ENCODE data around the gene PLD1.

PLD1 gene

GRCh38 chr3:171836855-171837254 is 26.6 kb upstream of the PLD1 start:
- DNase-seq (ENCODE audit: low spot score): no peak

GRCh38 chr3:171835613-171836012 is 25.3 kb upstream of the PLD1 start:
- no peak for DNase-seq (ENCODE audit: low spot score)

GRCh38 chr3:171835116-171835515 is 24.8 kb upstream of the PLD1 start:
- DNase-seq (ENCODE audit: low spot score): no peak

- no peak for DNase-seq (ENCODE audit: low spot score)
Observed at GRCh38 chr3:171834461-171834801, 24.1 kb upstream of the PLD1 start.

GRCh38 chr3:171833789-171834460 is 23.6 kb upstream of the PLD1 start:
- peak; percentile 65 for DNase-seq (ENCODE audit: low spot score)

- no peak for DNase-seq (ENCODE audit: low spot score)
Observed at GRCh38 chr3:171832989-171833388, 22.7 kb upstream of the PLD1 start.

GRCh38 chr3:171831936-171832335 is 21.7 kb upstream of the PLD1 start:
- DNase-seq (ENCODE audit: low spot score): no peak

- no peak for DNase-seq (ENCODE audit: low spot score)
Observed at GRCh38 chr3:171830518-171830875, 20.2 kb upstream of the PLD1 start.

- DNase-seq (ENCODE audit: low spot score): peak; percentile 62
Observed at GRCh38 chr3:171829841-171830517, 19.7 kb upstream of the PLD1 start.

- no peak for DNase-seq (ENCODE audit: low spot score)
Observed at GRCh38 chr3:171828902-171829770, 18.9 kb upstream of the PLD1 start.

- DNase-seq (ENCODE audit: low spot score): no peak
Observed at GRCh38 chr3:171827836-171828458, 17.7 kb upstream of the PLD1 start.

- no peak for DNase-seq (ENCODE audit: low spot score)
Observed at GRCh38 chr3:171827385-171827784, 17.1 kb upstream of the PLD1 start.

- no peak for DNase-seq (ENCODE audit: low spot score)
Observed at GRCh38 chr3:171825222-171825828, 15.0 kb upstream of the PLD1 start.

- no peak for DNase-seq (ENCODE audit: low spot score)
Observed at GRCh38 chr3:171824824-171825221, 14.5 kb upstream of the PLD1 start.

- DNase-seq (ENCODE audit: low spot score): no peak
Observed at GRCh38 chr3:171824116-171824515, 13.8 kb upstream of the PLD1 start.

- DNase-seq (ENCODE audit: low spot score): no peak
Observed at GRCh38 chr3:171822431-171823106, 12.3 kb upstream of the PLD1 start.

- no peak for DNase-seq (ENCODE audit: low spot score)
Observed at GRCh38 chr3:171821778-171822358, 11.6 kb upstream of the PLD1 start.

GRCh38 chr3:171821044-171821443 is 10.8 kb upstream of the PLD1 start:
- DNase-seq (ENCODE audit: low spot score): no peak

GRCh38 chr3:171817074-171817800 is 7.0 kb upstream of the PLD1 start:
- DNase-seq (ENCODE audit: low spot score): no peak

- no peak for DNase-seq (ENCODE audit: low spot score)
Observed at GRCh38 chr3:171815973-171816595, 5.8 kb upstream of the PLD1 start.
